Prostate gland (tissue), 2 donors: ENCODE measurements around the gene INTS7.

ENCODE experiments used
- POLR2A ChIP-seq: fragments of 450-650 bp; IDR thresholded peaks from one replicate; pipeline ENCODE4 v1.6.1; 2016; ENCODE audit warnings: antibody characterized with exemption, mild to moderate bottlenecking
- POLR2AphosphoS5 ChIP-seq: sonication (generic); formaldehyde crosslinking; IDR thresholded peaks from one replicate; pipeline ENCODE4 v1.6.1; 2017; ENCODE audit warnings: antibody characterized with exemption
- TF ChIP-seq, protein P1 (sequence below), 4 experiments: fragments of 200-600 bp in 2 of 4; fragments of 450-650 bp in 2 of 4; sonication (generic) in 2 of 4; IDR thresholded peaks; 1 replicate in 3 of 4; 2 replicates in 1 of 4; pipeline ENCODE4 v1.5.1; 2016 to 2019; ENCODE audit warnings: antibody characterized with exemption in 4 of 4, mild to moderate bottlenecking in 2 of 4, moderate library complexity in 2 of 4

DNA sequence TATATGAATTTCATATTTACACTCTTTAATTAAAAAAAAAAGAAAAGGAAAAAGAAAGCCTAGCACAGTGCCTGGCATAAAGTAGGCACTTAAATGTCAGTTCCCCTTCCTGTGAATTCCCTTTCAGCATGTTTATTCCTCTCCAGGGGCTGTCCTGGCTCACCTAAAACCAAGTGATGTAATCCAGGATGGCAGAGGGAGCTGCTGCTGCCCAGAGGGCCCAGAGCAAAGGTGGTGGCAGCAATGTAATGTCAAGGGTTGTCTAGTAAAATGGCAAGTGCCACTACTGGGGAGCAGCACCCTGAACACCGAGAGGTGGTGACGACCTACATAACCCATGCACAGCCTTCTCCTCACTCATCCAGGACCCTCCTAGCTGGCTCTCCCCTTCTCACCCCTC lies 126.4 kb downstream of the INTS7 start:
- TF ChIP-seq, protein P1, sequence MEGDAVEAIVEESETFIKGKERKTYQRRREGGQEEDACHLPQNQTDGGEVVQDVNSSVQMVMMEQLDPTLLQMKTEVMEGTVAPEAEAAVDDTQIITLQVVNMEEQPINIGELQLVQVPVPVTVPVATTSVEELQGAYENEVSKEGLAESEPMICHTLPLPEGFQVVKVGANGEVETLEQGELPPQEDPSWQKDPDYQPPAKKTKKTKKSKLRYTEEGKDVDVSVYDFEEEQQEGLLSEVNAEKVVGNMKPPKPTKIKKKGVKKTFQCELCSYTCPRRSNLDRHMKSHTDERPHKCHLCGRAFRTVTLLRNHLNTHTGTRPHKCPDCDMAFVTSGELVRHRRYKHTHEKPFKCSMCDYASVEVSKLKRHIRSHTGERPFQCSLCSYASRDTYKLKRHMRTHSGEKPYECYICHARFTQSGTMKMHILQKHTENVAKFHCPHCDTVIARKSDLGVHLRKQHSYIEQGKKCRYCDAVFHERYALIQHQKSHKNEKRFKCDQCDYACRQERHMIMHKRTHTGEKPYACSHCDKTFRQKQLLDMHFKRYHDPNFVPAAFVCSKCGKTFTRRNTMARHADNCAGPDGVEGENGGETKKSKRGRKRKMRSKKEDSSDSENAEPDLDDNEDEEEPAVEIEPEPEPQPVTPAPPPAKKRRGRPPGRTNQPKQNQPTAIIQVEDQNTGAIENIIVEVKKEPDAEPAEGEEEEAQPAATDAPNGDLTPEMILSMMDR (IDR thresholded peaks at IDR 0.05) = no peak
- TF ChIP-seq POLR2AphosphoS5 = no peak
- no peak for TF ChIP-seq POLR2A
